Endothelial cell of umbilical vein (primary cell): Measurements from ENCODE around the gene CREB3L2. TPM values are rescaled to one million over a fixed set of nuclear protein-coding genes. Genes with fewer than 3 reads are reported as not detected.

Experiments used
- BruUV-seq: library from RNA; stranded (reverse); fragments of 400-500 nt; replicated peaks from 2 replicates; lab custom pipeline; 2021; lab: Mats Ljungman, UMichigan
- CTCF ChIA-PET: fragments of 300-600, 350-600 bp; sonication (Branson Sonifier 250); formaldehyde crosslinking; loops from one replicate; lab custom pipeline; 2021; ENCODE audit warnings: antibody characterized with exemption, inconsistent platforms; lab: Charles Lee
- POLR2A ChIA-PET: fragments of 300-600, 350-600 bp; sonication (Branson Sonifier 250); formaldehyde crosslinking; loops from one replicate; lab custom pipeline; 2021; ENCODE audit warnings: antibody characterized with exemption, inconsistent platforms; lab: Charles Lee
- DNase-seq: peaks from one replicate; pipeline ENCODE4 v3.0.0-alpha.2; 2011; ENCODE audit warnings: low read depth, low spot score
- FAIRE-seq: peaks from 2 replicates; lab custom pipeline; 2011; peaks lifted over from hg19 to GRCh38; lab: Jason Lieb, UNC
- H2AFZ ChIP-seq: 2 replicates; pipeline ENCODE4 v1.6.0; 2012; ENCODE audit warnings: low read depth, low read length, control low read depth, inconsistent platforms
- H3K27ac ChIP-seq: 2 replicates; pipeline ENCODE4 v1.5.1; 2011; ENCODE audit warnings: low read depth, mild to moderate bottlenecking, control low read depth, low read length, moderate library complexity; ENCODE audit not compliant: insufficient read depth
- H3K27me3 ChIP-seq, 2 experiments: 2 replicates each; pipeline versions ENCODE4 v1.6.0 to v1.6.1; 2011; ENCODE audit warnings: low read length in 2 of 2, mixed read lengths in 1 of 2; ENCODE audit not compliant: control insufficient read depth in 2 of 2, insufficient read depth in 2 of 2
- H3K36me3 ChIP-seq, 2 experiments: 2 replicates in 1 of 2; 3 replicates in 1 of 2; pipeline ENCODE4 v1.5.1; 2011; ENCODE audit warnings: low read length in 2 of 2, mild to moderate bottlenecking in 1 of 2, moderate library complexity in 1 of 2; ENCODE audit not compliant: control insufficient read depth in 2 of 2, insufficient read depth in 2 of 2; ENCODE audit errors: extremely low read depth in 1 of 2
- H3K4me1 ChIP-seq: 3 replicates; pipeline ENCODE4 v1.5.1; 2011; ENCODE audit warnings: mild to moderate bottlenecking, low read length; ENCODE audit not compliant: control insufficient read depth, insufficient read depth; ENCODE audit errors: extremely low read depth
- H3K4me2 ChIP-seq: 2 replicates; pipeline ENCODE4 v1.6.1; 2011; ENCODE audit warnings: low read length, control low read depth, mixed read lengths; ENCODE audit not compliant: insufficient read depth
- H3K4me3 ChIP-seq, 3 experiments: fragments of 200-600 bp in 1 of 3; sonication (generic), shearing (Covaris generic) in 1 of 3; replicated peaks in 1 of 3; 2 replicates each; pipeline ENCODE4 v1.5.1; 2011 to 2016; ENCODE audit warnings: control low read depth in 3 of 3, low read length in 3 of 3, mild to moderate bottlenecking in 2 of 3, inconsistent platforms in 1 of 3, low read depth in 1 of 3, moderate library complexity in 1 of 3; ENCODE audit not compliant: insufficient read depth in 1 of 3
- H3K79me2 ChIP-seq: 2 replicates; pipeline ENCODE4 v1.6.0; 2012; ENCODE audit warnings: low read length, inconsistent platforms; ENCODE audit not compliant: control insufficient read depth, insufficient read depth
- H3K9ac ChIP-seq: replicated peaks from 2 replicates; pipeline ENCODE3; 2011; ENCODE audit warnings: low read length, control low read depth; ENCODE audit not compliant: insufficient read depth; ENCODE audit errors: extremely low read depth
- H3K9me1 ChIP-seq: replicated peaks from 3 replicates; pipeline ENCODE4 v1.6.0; 2011; ENCODE audit warnings: mild to moderate bottlenecking, low read length; ENCODE audit not compliant: control insufficient read depth, insufficient read depth; ENCODE audit errors: extremely low read depth
- H3K9me3 ChIP-seq: replicated peaks from 2 replicates; pipeline ENCODE4 v1.5.1; 2012; ENCODE audit warnings: low read length, inconsistent platforms; ENCODE audit not compliant: control insufficient read depth, insufficient read depth
- H4K20me1 ChIP-seq: replicated peaks from 2 replicates; pipeline ENCODE3; 2011; ENCODE audit warnings: mild to moderate bottlenecking, low read length; ENCODE audit not compliant: control insufficient read depth, insufficient read depth; ENCODE audit errors: extremely low read depth
- CTCF ChIP-seq, 2 donors: IDR thresholded peaks; 1 replicate in 1 of 2; 2 replicates in 1 of 2; pipeline ENCODE4 v1.5.1; 2011; ENCODE audit warnings: low read length in 2 of 2, mild to moderate bottlenecking in 2 of 2, moderate library complexity in 2 of 2, control low read depth in 1 of 2, inconsistent platforms in 1 of 2, low read depth in 1 of 2; ENCODE audit not compliant: insufficient read depth in 1 of 2; ENCODE audit errors: extremely low read depth in 1 of 2
- FOS ChIP-seq: IDR thresholded peaks from 2 replicates; pipeline ENCODE4 v1.6.1; 2011; ENCODE audit warnings: mild to moderate bottlenecking, low read length, moderate library complexity, borderline replicate concordance; ENCODE audit not compliant: insufficient read depth
- GATA2 ChIP-seq: IDR thresholded peaks from 2 replicates; pipeline ENCODE4 v1.7.0; 2011; ENCODE audit warnings: low read depth, mild to moderate bottlenecking, moderate library complexity, mixed read lengths, low read length; ENCODE audit not compliant: insufficient read length, insufficient read depth
- JUN ChIP-seq: IDR thresholded peaks from 2 replicates; pipeline ENCODE4 v1.6.1; 2011; ENCODE audit warnings: borderline replicate concordance, low read depth; ENCODE audit not compliant: insufficient read length, insufficient read depth
- MYC ChIP-seq: IDR thresholded peaks from one replicate; pipeline ENCODE4 v1.6.1; 2011; ENCODE audit warnings: mild to moderate bottlenecking, low read depth, low read length
- POLR2AphosphoS5 ChIP-seq: IDR thresholded peaks from 2 replicates; pipeline ENCODE4 v1.6.1; 2012; ENCODE audit warnings: low read depth, mild to moderate bottlenecking, control low read depth, low read length, moderate library complexity; ENCODE audit not compliant: insufficient read depth
- dilution Hi-C: fragments of 300-500 bp; cut with MboI; formaldehyde crosslinking; loops from one replicate; pipeline ENCODE4 v1.15.0; 2019; ENCODE audit warnings: low sequenced_read_pairs; ENCODE audit not compliant: extremely low pct_ligation_motif_present
- intact Hi-C: fragments of 100-400 bp; cut with micrococcal nuclease; formaldehyde crosslinking; loops from one replicate; pipeline ENCODE4 v1.10.0; 2022
- polyA plus RNA-seq, 4 experiments: library from polyadenylated mRNA; depleted of rRNA in 3 of 4; stranded (reverse) in 3 of 4; unstranded in 1 of 4; fragments of >200 nt; gene quantifications; 2 replicates each; pipeline versions ENCODE4 v1.2.1 to v1.2.3, GENCODE V29; 2011 to 2012; ENCODE audit warnings: missing spikeins in 1 of 4
- total RNA-seq: library from RNA; stranded (reverse); gene quantifications from 2 replicates; pipeline ENCODE4 v1.2.3, GENCODE V29; 2021
- TF ChIP-seq, protein P1 (sequence below): IDR thresholded peaks from 2 replicates; pipeline ENCODE4 v1.6.1; 2011; ENCODE audit not compliant: insufficient read depth, insufficient read length

CREB3L2 gene
- total and polyA plus RNA-seq, 2 donors (not counting 3 experiments of a cell fraction or from before 2014, with no cell fraction given): 32.1 to 93.4 TPM

GRCh38 chr7:137952426-137952805, 49.5 kb downstream of the CREB3L2 start:
- no peak overlapping the region for H3K9ac ChIP-seq
- peaks cover 3% of the 10 kb centered on the region for H3K4me1 ChIP-seq
- dilution Hi-C loops (no loop called here), intact Hi-C loops (no loop called here)
- H3K27me3 ChIP-seq: no peaks in the 10 kb centered on the region
- peaks cover 0 to 2% of the 10 kb centered on the region in 2 experiments for H3K36me3 ChIP-seq
- TF ChIP-seq POLR2AphosphoS5: no peak
- TF ChIP-seq MYC: no peak
- TF ChIP-seq CTCF (IDR thresholded peaks at IDR 0.05; ENCODE audit: extremely low read depth in 1 of 2, insufficient read depth in 1 of 2, low read depth in 1 of 2, low read length in 2 of 2): no peak
- no peak for TF ChIP-seq JUN
- no peak for TF ChIP-seq FOS
- TF ChIP-seq, protein P1, sequence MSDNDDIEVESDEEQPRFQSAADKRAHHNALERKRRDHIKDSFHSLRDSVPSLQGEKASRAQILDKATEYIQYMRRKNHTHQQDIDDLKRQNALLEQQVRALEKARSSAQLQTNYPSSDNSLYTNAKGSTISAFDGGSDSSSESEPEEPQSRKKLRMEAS: no peak
- no peak for TF ChIP-seq GATA2
- no peaks in the 10 kb centered on the region for H3K9me3 ChIP-seq
- DNase-seq: no peak
- no TSS peak for BruUV-seq
- CTCF ChIA-PET: interaction anchor here (1.1 kb wide), 2 partner anchors 35 to 49 kb away, joined by 3 to 5 read pairs; partner anchors contain the start of gene CREB3L2
- H3K27ac ChIP-seq: no peak overlapping the region
- H4K20me1 ChIP-seq: no peaks in the 10 kb centered on the region
- no peak overlapping the region for H2AFZ ChIP-seq
- POLR2A ChIA-PET: no interaction called here
- no peak for FAIRE-seq
- H3K9me1 ChIP-seq: no peaks in the 10 kb centered on the region
- H3K4me2 ChIP-seq: no peak overlapping the region
- H3K79me2 ChIP-seq: peaks cover 67% of the 10 kb centered on the region
- no peak overlapping the region for H3K4me3 ChIP-seq
